NCI-H2227 treated with DMSO at 0.1 percent for 48 hours (cell line): ENCODE results near the gene PGGHG.

Experiments used
- DNase-seq: peaks from one replicate; lab custom pipeline; 2025; lab: John Stamatoyannopoulos, UW

PGGHG gene

DNA sequence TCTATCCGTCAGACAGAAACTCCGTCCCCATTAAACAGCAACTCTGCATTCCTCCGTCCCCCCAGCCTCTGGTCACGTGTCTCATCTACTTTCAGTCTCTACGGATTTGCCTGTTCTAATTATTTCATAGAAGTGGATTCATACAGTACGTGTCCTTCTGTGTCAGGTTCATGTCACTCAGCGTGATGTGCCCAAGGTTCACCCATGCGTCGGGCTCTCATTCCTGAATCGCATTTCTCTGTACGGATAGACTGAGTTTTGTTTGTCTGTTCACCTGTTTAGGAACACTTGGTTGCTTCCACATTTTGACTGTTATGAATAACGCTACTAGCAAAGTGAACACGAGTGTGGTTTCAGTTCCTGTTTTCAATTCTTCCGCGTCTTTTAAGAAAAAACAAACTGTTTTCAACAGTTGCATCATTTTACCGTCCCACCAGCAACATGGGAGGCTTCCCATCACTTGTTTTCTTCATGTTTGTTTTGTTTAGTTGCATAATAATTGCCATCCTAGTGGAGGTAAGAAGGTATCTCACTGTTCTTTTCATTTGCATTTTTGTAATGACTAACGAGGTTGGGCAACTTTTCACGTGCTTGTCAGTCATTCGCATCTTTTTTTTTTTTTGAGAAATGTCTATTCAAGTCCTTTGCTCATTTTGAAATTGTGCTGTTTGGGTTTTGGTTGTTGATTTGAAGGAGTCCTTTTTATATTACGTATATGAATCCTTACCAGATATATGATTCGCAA lies 19.6 kb upstream of the PGGHG start:
- DNase-seq, result no peak

DNA sequence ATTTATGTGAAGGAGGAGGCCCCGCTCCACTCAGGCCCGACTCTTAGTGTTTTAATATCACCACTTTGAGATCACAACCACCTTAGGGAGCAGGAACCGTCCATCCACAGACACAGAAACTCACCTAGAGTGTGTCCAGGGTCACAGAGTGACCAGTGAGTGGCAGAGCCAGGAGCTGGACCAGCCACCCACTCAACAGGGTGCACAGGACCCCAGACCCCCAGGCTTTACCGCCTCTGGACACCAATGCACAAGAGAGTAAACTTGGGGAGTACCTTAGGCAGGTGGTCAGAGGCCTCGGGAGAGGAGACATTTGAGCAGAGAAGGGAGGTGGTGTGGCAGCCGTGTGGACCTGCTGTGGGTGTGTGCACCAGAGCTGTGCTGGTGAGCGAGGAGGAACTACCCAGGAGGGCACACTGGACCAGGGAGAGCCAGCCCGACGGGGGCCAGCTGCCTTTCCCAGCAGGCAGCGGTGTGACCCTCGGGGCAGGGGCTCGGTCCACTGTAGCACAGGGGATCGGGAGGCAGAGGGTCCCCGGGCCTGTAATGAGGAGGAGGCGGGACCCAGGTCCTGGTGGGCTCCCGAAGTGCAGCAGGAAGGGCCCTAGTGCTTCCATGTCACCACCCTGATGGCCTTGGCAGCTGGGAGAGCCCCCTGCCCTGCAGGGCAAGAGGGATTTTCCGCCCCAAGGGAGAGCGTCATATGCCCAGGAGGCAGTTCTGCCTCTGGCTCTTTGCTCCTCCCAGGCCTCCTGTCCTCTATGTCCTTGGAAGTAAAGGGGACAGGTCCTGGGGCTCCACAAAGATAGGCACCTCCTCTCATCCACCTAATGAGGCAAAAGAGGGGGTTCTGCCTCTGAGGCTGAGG lies 18.2 kb upstream of the PGGHG start:
- no peak for DNase-seq

DNA sequence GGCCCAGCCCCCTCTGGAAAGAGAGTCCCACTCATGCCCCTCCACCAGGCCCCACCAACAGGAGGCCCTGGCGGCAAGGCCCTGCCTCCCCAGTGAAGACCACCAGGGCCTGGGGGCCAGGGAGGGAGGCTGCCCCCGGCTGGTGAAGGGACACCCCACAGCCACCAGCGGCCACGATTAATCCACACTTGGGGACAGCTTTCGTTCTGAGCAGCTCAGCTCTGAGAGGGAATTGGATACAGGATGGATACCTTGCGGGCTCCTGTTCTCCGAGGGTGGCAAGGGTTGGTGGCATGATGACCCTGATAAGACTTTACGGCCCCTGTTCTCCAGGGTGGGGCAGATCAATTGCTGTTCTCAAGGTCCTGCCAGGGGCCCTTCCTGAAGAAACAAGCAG lies 17.6 kb upstream of the PGGHG start:
- DNase-seq, result no peak

DNA sequence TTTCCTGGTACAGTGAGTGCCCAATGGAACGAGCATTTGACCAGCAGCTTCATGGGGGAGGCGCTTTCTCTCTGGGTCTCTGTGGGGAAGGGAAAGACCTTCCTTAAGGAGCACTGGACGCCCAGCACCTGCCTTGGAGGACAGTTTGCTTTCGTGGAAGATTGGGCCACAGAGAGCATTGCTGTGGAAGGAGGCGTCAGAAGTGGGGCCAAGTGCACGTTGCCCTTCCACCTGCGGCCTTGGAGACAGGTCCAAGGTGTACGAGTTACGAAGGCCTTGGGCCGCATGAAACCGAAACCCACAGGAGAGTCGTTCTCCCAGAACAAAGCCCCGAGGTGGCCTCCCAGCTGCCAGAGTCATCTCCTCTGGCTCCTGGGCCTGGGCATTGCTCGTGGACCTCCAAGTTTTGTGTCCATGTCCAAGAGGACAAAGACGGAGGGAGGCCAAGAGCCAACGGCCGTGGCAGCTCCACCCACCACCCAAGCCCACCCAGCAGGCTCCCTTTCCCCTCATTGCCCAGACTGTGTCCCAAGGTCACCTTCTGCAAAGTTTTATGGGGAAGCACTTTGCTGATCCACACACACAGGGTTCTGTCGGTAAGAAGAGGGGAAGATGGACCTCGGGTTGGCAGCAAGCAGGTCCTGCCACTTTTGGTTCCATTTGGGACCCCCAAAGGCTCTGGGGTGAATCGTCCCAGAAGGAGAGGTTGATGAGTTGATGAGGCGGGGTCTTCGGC lies 16.6 kb upstream of the PGGHG start:
- no peak for DNase-seq

DNA sequence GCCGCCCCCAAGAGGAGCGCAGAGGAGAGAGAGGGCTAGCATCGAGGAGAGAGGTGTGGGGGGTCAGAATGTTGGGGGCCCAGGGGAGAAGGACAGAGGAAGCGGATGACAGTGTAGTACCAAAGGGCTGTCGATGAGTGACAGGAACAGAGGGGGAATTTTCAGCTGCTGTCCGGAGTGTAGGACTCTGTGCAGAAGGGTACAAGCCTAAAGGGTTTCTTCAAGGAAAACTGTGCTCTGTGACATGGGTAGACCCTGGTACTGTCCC lies 16.1 kb upstream of the PGGHG start:
- no peak for DNase-seq

DNA sequence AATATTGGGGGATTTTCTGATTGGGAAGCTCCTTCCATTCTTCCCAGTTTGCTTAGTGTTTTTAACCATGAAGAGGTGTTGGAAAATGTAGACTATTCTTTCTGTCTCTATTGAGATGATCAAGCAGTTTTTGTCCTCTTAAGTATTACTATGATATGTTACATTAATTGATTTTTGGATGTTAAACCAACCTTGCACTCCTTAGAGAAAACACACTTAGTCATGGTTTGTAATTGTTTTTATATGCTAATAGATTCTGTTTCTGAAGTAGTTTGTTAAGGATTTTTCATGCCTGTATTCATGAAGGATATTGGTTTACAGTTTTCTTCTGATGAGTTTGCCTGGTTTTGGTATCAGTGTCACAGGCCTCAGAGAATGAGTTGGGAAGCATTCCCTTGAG lies 12.7 kb upstream of the PGGHG start:
- DNase-seq, result no peak

DNA sequence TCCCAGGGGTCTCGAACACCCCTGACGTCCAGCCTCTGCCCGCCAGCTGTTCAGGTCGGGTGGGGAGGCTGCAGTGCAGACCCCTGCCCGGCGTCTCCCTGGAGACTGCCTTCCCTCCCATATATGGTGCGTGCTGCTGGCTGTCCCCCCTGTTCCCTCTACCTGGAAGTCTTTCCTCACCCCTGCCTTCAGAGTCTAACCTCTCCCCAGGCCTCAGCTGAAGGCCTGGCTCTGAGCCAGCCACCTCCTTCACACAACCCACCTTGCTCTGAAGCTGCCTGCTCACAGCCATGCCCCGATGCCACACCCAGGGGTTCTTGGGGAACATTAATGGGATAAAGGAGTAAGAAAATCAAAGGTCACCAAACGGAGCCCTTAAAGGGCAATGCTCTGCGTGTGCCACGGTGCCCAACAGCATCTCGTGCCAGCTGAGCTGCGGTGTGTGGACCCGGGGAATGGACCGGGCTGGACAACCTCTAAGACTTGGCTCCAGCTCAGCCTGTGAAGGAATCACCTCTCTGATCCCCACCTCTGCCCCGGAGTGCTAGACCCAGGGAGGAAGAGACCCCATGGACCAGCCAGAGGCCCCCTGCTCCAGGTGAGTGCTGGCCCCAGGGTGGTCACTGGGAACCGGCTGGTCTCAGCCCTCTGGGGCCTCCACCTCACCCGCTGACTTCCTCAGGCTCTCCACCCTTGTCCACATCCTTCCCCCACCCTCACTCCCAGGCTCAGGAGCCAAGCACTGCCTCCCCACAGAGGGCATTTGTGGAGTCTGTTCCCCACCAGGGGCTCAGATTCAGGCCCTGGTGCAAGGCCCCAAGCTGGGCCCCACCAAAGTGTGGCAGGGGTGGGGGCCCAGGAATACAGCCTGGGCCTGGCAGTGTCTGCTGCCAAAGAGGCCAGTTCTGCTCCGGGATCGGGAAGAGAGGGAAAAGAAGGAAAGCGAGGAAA lies 10.7 kb upstream of the PGGHG start, which contains the start of gene NLRP6:
NLRP6 (plus strand) TSS at position 407 of the 951 bp plus-strand sequence; CDS start at position 570, 163 bp downstream.
- no peak for DNase-seq

DNA sequence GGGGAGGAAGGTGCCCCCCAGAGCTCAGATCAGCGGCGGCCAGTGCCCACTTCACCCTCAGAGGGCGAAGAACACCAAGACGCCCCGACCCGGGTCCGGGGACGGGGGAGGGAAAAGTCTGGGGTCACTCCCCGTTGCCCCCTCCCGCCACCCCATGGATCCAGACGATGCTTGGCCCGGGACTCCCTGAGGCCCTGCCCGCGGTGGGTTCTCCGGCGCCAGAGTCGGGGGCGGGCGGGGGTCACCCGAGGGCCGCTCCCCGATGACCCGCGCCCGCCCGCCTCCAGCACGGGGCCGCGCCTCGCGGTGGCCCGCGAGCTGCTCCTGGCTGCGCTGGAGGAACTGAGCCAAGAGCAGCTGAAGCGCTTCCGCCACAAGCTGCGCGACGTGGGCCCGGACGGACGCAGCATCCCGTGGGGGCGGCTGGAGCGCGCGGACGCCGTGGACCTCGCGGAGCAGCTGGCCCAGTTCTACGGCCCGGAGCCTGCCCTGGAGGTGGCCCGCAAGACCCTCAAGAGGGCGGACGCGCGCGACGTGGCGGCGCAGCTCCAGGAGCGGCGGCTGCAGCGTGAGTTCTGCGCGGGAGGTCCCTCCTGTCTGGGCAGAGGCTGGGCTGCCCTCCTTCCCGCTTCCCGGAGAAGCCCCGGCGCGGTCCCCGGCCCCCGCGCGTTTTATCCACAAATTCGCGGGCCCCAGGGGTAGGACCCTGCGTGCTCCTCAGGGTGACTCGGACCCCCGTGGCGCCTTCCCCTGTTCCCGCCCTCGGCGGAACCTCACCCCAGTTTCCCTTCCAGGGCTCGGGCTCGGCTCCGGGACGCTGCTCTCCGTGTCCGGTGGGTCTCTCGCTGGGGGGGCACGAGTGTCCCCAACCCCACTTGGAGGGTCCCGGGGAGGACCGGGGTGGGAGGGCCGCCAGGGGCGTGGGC lies 9.6 kb upstream of the PGGHG start:
- DNase-seq, result no peak

DNA sequence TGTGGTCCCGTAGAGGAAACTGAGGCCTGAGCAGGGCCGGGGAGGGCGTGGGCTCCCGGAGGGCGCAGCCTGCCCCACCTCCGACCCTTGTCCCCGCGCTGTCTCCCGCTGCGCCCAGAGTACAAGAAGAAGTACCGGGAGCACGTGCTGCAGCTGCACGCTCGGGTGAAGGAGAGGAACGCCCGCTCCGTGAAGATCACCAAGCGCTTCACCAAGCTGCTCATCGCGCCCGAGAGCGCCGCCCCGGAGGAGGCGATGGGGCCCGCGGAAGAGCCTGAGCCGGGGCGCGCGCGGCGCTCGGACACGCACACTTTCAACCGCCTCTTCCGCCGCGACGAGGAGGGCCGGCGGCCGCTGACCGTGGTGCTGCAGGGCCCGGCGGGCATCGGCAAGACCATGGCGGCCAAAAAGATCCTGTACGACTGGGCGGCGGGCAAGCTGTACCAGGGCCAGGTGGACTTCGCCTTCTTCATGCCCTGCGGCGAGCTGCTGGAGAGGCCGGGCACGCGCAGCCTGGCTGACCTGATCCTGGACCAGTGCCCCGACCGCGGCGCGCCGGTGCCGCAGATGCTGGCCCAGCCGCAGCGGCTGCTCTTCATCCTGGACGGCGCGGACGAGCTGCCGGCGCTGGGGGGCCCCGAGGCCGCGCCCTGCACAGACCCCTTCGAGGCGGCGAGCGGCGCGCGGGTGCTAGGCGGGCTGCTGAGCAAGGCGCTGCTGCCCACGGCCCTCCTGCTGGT lies 8.8 kb upstream of the PGGHG start:
- no peak for DNase-seq

DNA sequence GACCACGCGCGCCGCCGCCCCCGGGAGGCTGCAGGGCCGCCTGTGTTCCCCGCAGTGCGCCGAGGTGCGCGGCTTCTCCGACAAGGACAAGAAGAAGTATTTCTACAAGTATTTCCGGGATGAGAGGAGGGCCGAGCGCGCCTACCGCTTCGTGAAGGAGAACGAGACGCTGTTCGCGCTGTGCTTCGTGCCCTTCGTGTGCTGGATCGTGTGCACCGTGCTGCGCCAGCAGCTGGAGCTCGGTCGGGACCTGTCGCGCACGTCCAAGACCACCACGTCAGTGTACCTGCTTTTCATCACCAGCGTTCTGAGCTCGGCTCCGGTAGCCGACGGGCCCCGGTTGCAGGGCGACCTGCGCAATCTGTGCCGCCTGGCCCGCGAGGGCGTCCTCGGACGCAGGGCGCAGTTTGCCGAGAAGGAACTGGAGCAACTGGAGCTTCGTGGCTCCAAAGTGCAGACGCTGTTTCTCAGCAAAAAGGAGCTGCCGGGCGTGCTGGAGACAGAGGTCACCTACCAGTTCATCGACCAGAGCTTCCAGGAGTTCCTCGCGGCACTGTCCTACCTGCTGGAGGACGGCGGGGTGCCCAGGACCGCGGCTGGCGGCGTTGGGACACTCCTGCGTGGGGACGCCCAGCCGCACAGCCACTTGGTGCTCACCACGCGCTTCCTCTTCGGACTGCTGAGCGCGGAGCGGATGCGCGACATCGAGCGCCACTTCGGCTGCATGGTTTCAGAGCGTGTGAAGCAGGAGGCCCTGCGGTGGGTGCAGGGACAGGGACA lies 8.0 kb upstream of the PGGHG start:
- DNase-seq, result no peak

DNA sequence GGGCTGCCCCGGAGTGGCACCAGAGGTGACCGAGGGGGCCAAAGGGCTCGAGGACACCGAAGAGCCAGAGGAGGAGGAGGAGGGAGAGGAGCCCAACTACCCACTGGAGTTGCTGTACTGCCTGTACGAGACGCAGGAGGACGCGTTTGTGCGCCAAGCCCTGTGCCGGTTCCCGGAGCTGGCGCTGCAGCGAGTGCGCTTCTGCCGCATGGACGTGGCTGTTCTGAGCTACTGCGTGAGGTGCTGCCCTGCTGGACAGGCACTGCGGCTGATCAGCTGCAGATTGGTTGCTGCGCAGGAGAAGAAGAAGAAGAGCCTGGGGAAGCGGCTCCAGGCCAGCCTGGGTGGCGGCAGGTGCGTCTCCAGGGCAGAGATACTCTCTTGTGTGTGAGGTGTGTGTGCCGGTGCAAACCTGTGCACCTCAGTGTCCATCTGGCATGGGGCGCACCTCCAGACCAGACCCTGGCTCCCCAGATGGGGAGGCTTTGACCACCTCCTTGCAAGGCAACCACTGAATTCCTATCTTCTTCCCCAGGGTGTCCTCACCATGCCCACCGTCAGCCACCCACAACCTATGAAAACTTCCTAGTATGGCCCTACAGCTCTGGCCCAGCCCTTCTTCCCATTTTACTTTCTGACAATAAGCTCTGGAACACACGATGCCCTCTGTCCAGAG lies 7.3 kb upstream of the PGGHG start:
- no peak for DNase-seq

DNA sequence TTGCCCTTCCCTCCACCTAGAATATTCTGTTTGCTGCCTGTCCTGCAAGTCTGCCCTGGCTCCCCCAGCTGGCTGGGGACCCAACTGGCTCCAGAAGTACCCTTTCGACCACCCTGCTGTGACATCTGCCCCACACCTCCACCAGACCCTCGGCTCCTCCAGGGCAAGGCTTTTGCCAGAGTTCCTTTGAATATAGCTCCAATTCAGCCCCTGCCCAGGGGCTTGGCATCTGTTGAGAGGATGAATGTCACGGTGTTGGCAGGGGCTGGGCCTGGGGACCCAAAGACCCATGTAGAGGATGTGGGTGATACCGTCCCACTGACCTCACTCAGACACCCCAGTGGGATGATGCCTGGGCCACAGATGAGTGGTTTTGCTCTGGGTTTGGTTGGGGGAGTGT lies 6.8 kb upstream of the PGGHG start:
- DNase-seq, result no peak

DNA sequence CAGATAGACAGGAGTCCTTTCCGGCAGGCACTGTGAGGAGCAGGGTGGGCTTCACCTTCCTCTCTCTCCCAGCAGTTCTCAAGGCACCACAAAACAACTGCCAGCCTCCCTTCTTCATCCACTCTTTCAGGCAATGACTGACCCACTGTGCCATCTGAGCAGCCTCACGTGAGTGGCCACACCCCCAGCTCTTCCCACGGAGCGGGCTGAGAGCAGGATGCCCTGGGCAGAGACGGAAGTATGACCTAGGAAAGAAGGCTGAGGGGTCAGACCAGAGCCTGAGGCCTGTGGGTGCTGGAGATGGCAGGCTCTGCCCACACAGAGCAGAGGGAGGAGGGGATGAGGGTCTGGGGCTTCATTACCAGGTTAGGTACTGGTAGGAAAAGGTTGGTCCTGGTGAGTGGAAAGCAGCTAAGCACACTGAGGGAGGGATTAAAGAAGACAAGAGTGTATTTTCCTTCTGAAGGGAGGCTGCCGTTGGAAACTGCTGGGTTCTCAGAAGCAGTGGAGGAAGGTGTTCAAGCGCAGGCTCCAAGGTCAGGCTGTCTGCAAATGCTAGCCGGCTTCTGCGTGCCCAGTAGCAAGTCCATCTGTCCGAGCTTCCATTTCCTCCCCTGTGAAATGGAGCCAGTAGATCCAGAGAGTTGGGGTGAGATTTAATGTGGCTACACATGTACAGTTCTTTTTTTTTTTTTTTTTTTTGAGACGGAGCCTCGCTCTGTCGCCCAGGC lies 6.1 kb upstream of the PGGHG start:
- DNase-seq, result no peak

DNA sequence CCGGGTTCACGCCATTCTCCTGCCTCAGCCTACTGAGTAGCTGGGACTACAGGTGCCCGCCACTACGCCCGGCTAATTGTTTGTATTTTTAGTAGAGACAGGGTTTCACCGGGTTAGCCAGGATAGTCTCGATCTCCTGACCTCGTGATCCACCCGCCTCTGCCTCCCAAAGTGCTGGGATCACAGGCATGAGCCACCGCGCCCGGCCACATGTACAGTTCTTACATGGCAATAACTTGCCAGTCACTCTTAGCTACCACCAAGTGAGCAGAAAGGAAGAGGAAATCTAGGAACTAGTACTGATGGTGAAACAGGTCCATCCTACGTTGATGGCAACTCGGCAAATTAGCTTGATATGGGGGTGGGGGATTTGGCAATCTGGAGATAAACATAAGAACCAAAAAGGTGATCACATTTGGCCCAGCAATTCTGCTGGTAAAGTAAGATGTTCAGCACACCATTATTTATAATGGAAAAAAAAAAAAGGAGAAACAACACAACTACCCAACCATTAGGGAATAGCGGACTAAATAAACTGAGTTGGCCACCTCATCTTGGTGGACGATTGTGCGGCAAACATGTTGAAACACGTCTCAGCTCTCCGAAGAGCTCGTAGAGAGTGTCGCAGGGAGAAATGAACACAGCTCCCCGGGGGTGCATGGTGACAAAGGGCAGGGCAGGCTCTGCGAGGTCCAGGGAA lies 5.4 kb upstream of the PGGHG start:
- DNase-seq, result no peak

DNA sequence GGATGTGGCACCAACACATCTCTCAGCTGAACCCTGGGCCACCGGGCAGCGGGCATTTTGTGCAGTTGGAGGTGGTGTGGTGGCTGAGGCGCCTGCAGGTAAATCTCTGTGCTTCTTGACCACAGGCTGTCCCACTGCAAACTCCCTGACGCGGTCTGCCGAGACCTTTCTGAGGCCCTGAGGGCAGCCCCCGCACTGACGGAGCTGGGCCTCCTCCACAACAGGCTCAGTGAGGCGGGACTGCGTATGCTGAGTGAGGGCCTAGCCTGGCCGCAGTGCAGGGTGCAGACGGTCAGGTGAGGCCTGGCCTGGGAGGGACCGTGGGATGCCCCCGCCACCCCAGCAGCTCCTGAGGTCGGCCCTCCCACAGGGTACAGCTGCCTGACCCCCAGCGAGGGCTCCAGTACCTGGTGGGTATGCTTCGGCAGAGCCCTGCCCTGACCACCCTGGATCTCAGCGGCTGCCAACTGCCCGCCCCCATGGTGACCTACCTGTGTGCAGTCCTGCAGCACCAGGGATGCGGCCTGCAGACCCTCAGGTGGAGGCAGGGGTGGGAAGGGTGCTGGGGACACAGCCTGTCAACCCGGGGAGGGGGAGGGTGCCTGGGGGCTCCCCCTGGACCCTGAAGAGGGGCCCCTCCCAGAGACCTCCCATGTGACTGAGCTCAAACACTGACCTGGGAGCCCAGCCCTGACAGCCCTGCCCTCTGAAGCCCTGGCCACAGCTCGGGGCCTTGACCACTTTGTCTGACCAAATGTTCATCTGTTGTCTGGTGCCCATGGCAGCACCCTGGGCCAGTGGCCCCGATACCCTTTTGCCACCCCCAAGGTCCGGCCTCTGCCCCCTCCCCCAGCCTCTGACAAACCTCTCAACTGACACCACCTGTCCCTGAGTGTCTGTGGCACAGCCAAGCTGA lies 4.6 kb upstream of the PGGHG start:
- DNase-seq, result no peak
